SK-N-SH (cell line): ENCODE results near the gene TSHZ2. TPM values are rescaled to one million over a fixed set of nuclear protein-coding genes. Genes with fewer than 3 reads are reported as not detected.

Experiments
- CTCF ChIA-PET: fragments of 300-600, 350-600 bp; formaldehyde crosslinking; extraction: SDS; loops from one replicate; lab custom pipeline; 2021; lab: Yijun Ruan, JAX
- POLR2A ChIA-PET: fragments of 350-600 bp; sonication (Branson Sonifier 250); formaldehyde crosslinking; extraction: SDS; loops from one replicate; lab custom pipeline; 2020; ENCODE audit warnings: antibody characterized with exemption, inconsistent platforms; lab: Yijun Ruan, JAX
- DNase-seq: peaks from one replicate; pipeline ENCODE4 v3.0.0; 2012
- H2AFZ ChIP-seq: fragments of 200-600 bp; sonication (generic); 2 replicates; pipeline ENCODE4 v1.8.1; 2016; ENCODE audit warnings: antibody characterized with exemption, mild to moderate bottlenecking, low read depth
- H3F3A ChIP-seq: fragments of 200-600 bp; sonication (generic); replicated peaks from 2 replicates; pipeline ENCODE3; 2016; ENCODE audit warnings: antibody characterized with exemption, mild to moderate bottlenecking; ENCODE audit not compliant: insufficient read depth
- H3K27ac ChIP-seq, 2 experiments: fragments of 200-500 bp in 1 of 2; fragments of 200-600 bp in 1 of 2; sonication (Bioruptor generic) in 1 of 2; sonication (generic), shearing (Covaris generic) in 1 of 2; 2 replicates each; pipeline versions ENCODE4 v1.5.1 to v1.6.1; 2014 to 2016; ENCODE audit warnings: low read depth in 2 of 2, inconsistent platforms in 1 of 2, low read length in 1 of 2, mild to moderate bottlenecking in 1 of 2, mixed read lengths in 1 of 2
- H3K27me3 ChIP-seq: fragments of 200-600 bp; sonication (generic), shearing (Covaris generic); 2 replicates; pipeline ENCODE4 v1.6.1; 2016; ENCODE audit warnings: mixed run types; ENCODE audit not compliant: insufficient read depth
- H3K36me3 ChIP-seq, 2 experiments: fragments of 200-500 bp in 1 of 2; fragments of 200-600 bp in 1 of 2; sonication (Bioruptor generic) in 1 of 2; sonication (generic) in 1 of 2; replicated peaks in 1 of 2; 2 replicates each; pipeline versions ENCODE3 to v1.5.1; 2014 to 2016; ENCODE audit warnings: low read length in 1 of 2, mild to moderate bottlenecking in 1 of 2; ENCODE audit not compliant: insufficient read depth in 2 of 2, control insufficient read depth in 1 of 2
- H3K4me1 ChIP-seq, 2 experiments: fragments of 200-500 bp in 1 of 2; fragments of 200-600 bp in 1 of 2; sonication (Bioruptor generic) in 1 of 2; sonication (generic), shearing (Covaris generic) in 1 of 2; 2 replicates each; pipeline versions ENCODE4 v1.5.1 to v1.6.1; 2014 to 2016; ENCODE audit warnings: low read depth in 1 of 2, low read length in 1 of 2, mixed run types in 1 of 2; ENCODE audit not compliant: insufficient read depth in 2 of 2, control insufficient read depth in 1 of 2
- H3K4me2 ChIP-seq: fragments of 200-600 bp; sonication (generic), shearing (Covaris generic); 2 replicates; pipeline ENCODE4 v1.6.1; 2017; ENCODE audit warnings: mixed run types
- H3K4me3 ChIP-seq, 2 experiments: fragments of 200-500 bp in 1 of 2; fragments of 200-600 bp in 1 of 2; sonication (Bioruptor generic) in 1 of 2; sonication (generic), shearing (Covaris generic) in 1 of 2; 2 replicates each; pipeline versions ENCODE4 v1.5.1 to v1.8.1; 2014 to 2016; ENCODE audit warnings: low read depth in 2 of 2, inconsistent platforms in 1 of 2, low read length in 1 of 2, mild to moderate bottlenecking in 1 of 2, mixed read lengths in 1 of 2, moderate library complexity in 1 of 2
- H3K79me2 ChIP-seq: fragments of 200-600 bp; sonication (generic); 2 replicates; pipeline ENCODE4 v1.8.1; 2017; ENCODE audit warnings: mild to moderate bottlenecking; ENCODE audit not compliant: insufficient read depth
- H3K9ac ChIP-seq: fragments of 200-600 bp; sonication (generic); 2 replicates; pipeline ENCODE4 v1.6.1; 2017; ENCODE audit warnings: mixed run types
- H3K9me2 ChIP-seq: fragments of 200-600 bp; sonication (generic); 2 replicates; pipeline ENCODE4 v1.6.1; 2017; ENCODE audit warnings: mixed run types
- H3K9me3 ChIP-seq: fragments of 200-600 bp; sonication (generic); 2 replicates; pipeline ENCODE4 v1.6.1; 2017; ENCODE audit warnings: mixed run types, mild to moderate bottlenecking, moderate library complexity
- H4K20me1 ChIP-seq: fragments of 200-600 bp; sonication (generic); 2 replicates; pipeline ENCODE4 v1.6.1; 2017; ENCODE audit warnings: mild to moderate bottlenecking, mixed run types; ENCODE audit not compliant: insufficient read depth
- EP300 ChIP-seq, 2 experiments: IDR thresholded peaks; 2 replicates each; pipeline versions ENCODE4 v1.4.0 to v1.6.1; 2012; ENCODE audit warnings: borderline replicate concordance in 1 of 2, low read depth in 1 of 2, low read length in 1 of 2
- FOXM1 ChIP-seq: IDR thresholded peaks from 2 replicates; pipeline ENCODE4 v1.4.0; 2012; ENCODE audit warnings: low read depth, mild to moderate bottlenecking
- JUND ChIP-seq: IDR thresholded peaks from 2 replicates; pipeline ENCODE4 v1.4.0; 2012
- MAX ChIP-seq: IDR thresholded peaks from 2 replicates; pipeline ENCODE4 v1.4.0; 2012; ENCODE audit warnings: low read depth
- MXI1 ChIP-seq: IDR thresholded peaks from 2 replicates; pipeline ENCODE4 v1.6.1; 2012; ENCODE audit warnings: mild to moderate bottlenecking, low read depth, low read length, improper control_type of control experiment
- NFIC ChIP-seq: IDR thresholded peaks from 2 replicates; pipeline ENCODE4 v1.4.0; 2012; ENCODE audit warnings: borderline replicate concordance
- NRF1 ChIP-seq: IDR thresholded peaks from 2 replicates; pipeline ENCODE4 v1.6.1; 2012; ENCODE audit warnings: low read depth, mild to moderate bottlenecking, low read length
- PBX3 ChIP-seq: IDR thresholded peaks from 2 replicates; pipeline ENCODE4; 2012
- RCOR1 ChIP-seq: fragments of 150-350 bp; IDR thresholded peaks from 2 replicates; pipeline ENCODE4 v1.6.1; 2017; ENCODE audit warnings: antibody characterized with exemption, low read length
- RXRA ChIP-seq: IDR thresholded peaks from 2 replicates; pipeline ENCODE4 v1.4.0; 2012; ENCODE audit warnings: low read depth, mild to moderate bottlenecking, borderline replicate concordance
- SIN3A ChIP-seq: IDR thresholded peaks from 2 replicates; pipeline ENCODE4 v1.6.1; 2012; ENCODE audit warnings: low read depth, mild to moderate bottlenecking, low read length, moderate library complexity, borderline replicate concordance
- SMC3 ChIP-seq: IDR thresholded peaks from 2 replicates; pipeline ENCODE4 v1.6.1; 2012; ENCODE audit warnings: low read depth, low read length, improper control_type of control experiment
- TAF1 ChIP-seq: IDR thresholded peaks from 2 replicates; pipeline ENCODE4 v1.6.1; 2012; ENCODE audit warnings: low read depth, mild to moderate bottlenecking, low read length, moderate library complexity, borderline replicate concordance
- TCF12 ChIP-seq: IDR thresholded peaks from 2 replicates; pipeline ENCODE4 v1.4.0; 2012
- TEAD4 ChIP-seq: IDR thresholded peaks from 2 replicates; pipeline ENCODE4 v1.4.0; 2012; ENCODE audit warnings: mild to moderate bottlenecking, borderline replicate concordance; ENCODE audit not compliant: insufficient read depth
- USF1 ChIP-seq: IDR thresholded peaks from 2 replicates; pipeline ENCODE4 v1.4.0; 2012; ENCODE audit warnings: low read depth, borderline replicate concordance
- WGBS: methylation state at CpG from one replicate; pipeline ENCODE4 v1.1.6; 2017; ENCODE audit warnings: low lambda C conversion rate; 5-methylcytosine and 5-hydroxymethylcytosine counted together
- polyA plus RNA-seq, 3 experiments: library from polyadenylated mRNA; depleted of rRNA; stranded (reverse); fragments of >200 nt; gene quantifications; 2 replicates each; pipeline ENCODE4 v1.2.3, GENCODE V29; 2012
- TF ChIP-seq, protein P1 (sequence below): IDR thresholded peaks from 2 replicates; pipeline ENCODE4 v1.4.0; 2012; ENCODE audit warnings: low read depth, borderline replicate concordance
- TF ChIP-seq, protein P2 (sequence below): fragments of 150-350 bp; IDR thresholded peaks from 2 replicates; pipeline ENCODE4 v1.6.1; 2017; ENCODE audit warnings: antibody characterized with exemption, low read length, low read depth, borderline replicate concordance
- TF ChIP-seq, protein P3 (sequence below): fragments of 200-600 bp; sonication (generic); IDR thresholded peaks from 2 replicates; pipeline ENCODE4 v1.6.1; 2017; ENCODE audit warnings: antibody characterized with exemption, mild to moderate bottlenecking, moderate library complexity

The TSHZ2 gene
- polyA plus RNA-seq, 1 of the 3 experiments (the other 2 are of a cell fraction) = 0.13 TPM

- TF ChIP-seq MAX = no peak
- TF ChIP-seq JUND = no peak
- no peak for TF ChIP-seq TAF1
- no peak for TF ChIP-seq SIN3A
- TF ChIP-seq USF1 = no peak
- no peak for TF ChIP-seq NFIC
- no peak for TF ChIP-seq RXRA
- TF ChIP-seq TCF12 = no peak
- TF ChIP-seq SMC3 = no peak
- TF ChIP-seq MXI1 = no peak
- TF ChIP-seq, protein P1, sequence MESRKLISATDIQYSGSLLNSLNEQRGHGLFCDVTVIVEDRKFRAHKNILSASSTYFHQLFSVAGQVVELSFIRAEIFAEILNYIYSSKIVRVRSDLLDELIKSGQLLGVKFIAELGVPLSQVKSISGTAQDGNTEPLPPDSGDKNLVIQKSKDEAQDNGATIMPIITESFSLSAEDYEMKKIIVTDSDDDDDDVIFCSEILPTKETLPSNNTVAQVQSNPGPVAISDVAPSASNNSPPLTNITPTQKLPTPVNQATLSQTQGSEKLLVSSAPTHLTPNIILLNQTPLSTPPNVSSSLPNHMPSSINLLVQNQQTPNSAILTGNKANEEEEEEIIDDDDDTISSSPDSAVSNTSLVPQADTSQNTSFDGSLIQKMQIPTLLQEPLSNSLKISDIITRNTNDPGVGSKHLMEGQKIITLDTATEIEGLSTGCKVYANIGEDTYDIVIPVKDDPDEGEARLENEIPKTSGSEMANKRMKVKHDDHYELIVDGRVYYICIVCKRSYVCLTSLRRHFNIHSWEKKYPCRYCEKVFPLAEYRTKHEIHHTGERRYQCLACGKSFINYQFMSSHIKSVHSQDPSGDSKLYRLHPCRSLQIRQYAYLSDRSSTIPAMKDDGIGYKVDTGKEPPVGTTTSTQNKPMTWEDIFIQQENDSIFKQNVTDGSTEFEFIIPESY = no peak
- TF ChIP-seq FOXM1 = no peak
- TF ChIP-seq, protein P2, sequence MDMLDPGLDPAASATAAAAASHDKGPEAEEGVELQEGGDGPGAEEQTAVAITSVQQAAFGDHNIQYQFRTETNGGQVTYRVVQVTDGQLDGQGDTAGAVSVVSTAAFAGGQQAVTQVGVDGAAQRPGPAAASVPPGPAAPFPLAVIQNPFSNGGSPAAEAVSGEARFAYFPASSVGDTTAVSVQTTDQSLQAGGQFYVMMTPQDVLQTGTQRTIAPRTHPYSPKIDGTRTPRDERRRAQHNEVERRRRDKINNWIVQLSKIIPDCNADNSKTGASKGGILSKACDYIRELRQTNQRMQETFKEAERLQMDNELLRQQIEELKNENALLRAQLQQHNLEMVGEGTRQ = no peak
- TF ChIP-seq PBX3 = no peak
- no peak for TF ChIP-seq NRF1
- TF ChIP-seq TEAD4 = no peak
- TF ChIP-seq, protein P3, sequence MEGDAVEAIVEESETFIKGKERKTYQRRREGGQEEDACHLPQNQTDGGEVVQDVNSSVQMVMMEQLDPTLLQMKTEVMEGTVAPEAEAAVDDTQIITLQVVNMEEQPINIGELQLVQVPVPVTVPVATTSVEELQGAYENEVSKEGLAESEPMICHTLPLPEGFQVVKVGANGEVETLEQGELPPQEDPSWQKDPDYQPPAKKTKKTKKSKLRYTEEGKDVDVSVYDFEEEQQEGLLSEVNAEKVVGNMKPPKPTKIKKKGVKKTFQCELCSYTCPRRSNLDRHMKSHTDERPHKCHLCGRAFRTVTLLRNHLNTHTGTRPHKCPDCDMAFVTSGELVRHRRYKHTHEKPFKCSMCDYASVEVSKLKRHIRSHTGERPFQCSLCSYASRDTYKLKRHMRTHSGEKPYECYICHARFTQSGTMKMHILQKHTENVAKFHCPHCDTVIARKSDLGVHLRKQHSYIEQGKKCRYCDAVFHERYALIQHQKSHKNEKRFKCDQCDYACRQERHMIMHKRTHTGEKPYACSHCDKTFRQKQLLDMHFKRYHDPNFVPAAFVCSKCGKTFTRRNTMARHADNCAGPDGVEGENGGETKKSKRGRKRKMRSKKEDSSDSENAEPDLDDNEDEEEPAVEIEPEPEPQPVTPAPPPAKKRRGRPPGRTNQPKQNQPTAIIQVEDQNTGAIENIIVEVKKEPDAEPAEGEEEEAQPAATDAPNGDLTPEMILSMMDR = no peak
- TF ChIP-seq EP300 (IDR thresholded peaks at IDR 0.05; ENCODE audit: borderline replicate concordance in 1 of 2, low read depth in 1 of 2, low read length in 1 of 2) = no peak
- TF ChIP-seq RCOR1 = no peak
- Histone ChIP-seq H3K9me2 (no peaks in the 10 kb centered on the region), H3K4me1 (peaks cover 0 to 12% of the 10 kb centered on the region in 2 experiments; a peak in 1 of 4 replicates), H3K27ac (no peak overlapping the region), H3K27me3 (no peaks in the 10 kb centered on the region), H3K9me3 (no peaks in the 10 kb centered on the region), H3K4me3 (no peak overlapping the region), H3K79me2 (no peaks in the 10 kb centered on the region), H4K20me1 (no peaks in the 10 kb centered on the region), H2AFZ (no peak overlapping the region), H3K9ac (no peak overlapping the region), H3K4me2 (no peak overlapping the region), H3K36me3 (no peaks in the 10 kb centered on the region), H3F3A (no peaks in the 10 kb centered on the region)
- DNase-seq = no peak
- WGBS = 61% methylated on average over 12 of the region's 12 CpGs
- ChIA-PET CTCF (no interaction called here), POLR2A (no interaction called here)
Observed at GRCh38 chr20:53379014-53379832, 407.1 kb downstream of the TSHZ2 start.
